HG03064 (cell line): ENCODE measurements around the gene TSPAN17.
A peak's percentile ranks its signal among the peaks of the same experiment; 100 is the strongest.
"Not testable (repeated sequence)": the region's sequence is repeated elsewhere in the genome, so short reads cannot be mapped to it uniquely, and the experiment has no call there.

Experiments used
- ATAC-seq: cut with Tn5 transposase; IDR thresholded peaks from one replicate; pipeline ENCODE4 v1.9.1; 2021; ENCODE audit warnings: low read depth; ENCODE audit not compliant: unreplicated experiment

TSPAN17 gene

DNA sequence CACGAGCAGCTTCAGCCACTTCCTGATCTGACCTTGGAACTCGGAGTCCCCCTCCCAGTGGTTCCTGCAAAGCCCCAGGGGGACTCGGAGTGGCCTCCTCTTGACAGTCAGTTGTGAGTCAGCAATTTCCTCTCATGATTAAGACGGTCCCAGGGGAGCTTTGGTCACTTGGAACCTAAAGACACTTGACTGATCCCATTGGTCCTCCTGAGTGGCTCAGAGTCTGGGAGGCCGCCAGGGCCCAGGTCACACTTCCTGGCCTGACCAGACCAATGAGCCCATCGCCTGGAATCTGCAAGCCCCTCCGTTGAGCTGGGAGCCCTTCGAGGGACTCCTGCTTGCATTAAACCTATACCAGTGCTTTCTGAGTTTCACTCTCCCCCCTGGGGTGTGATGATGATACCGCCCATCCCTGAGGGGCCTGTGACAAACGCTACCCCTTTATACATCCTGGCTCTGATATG is 29.1 kb downstream of the TSPAN17 start:
- peak; percentile 60 for ATAC-seq

DNA sequence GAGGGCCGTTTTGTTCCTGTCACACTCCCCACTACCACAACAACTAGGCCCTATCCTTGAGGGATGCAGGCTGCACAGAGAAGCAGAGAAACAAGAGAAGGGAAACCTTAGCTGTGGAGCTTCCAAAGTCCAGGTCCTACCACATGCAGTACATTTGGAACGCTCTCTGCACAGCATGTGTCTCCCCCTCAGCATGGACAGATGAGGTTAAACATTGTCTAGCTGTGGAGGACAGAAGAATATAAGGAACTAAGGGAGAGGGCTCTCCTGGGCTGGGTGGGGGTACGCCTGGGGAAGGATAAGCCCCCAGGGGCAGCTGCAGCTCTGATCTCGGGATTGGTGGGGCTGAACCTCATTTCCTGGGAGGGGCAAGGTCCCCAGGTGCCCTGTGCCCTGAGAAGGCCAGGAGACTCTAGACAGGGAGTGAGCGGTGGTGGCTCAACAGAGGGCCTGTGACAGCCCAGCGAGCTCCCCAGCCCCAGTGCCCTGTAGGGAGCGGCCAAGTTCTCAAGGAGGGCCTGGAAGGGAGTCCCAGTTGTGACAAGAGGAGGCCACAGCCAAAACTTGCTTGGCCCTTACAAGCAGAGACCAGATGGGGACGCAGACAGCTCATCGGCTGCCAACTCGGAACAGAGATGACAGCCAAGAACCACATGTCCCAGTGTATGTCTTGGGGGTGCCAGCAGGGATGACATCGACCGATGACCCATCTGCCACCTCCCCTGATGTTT is 30.1 kb downstream of the TSPAN17 start:
- no peak for ATAC-seq

DNA sequence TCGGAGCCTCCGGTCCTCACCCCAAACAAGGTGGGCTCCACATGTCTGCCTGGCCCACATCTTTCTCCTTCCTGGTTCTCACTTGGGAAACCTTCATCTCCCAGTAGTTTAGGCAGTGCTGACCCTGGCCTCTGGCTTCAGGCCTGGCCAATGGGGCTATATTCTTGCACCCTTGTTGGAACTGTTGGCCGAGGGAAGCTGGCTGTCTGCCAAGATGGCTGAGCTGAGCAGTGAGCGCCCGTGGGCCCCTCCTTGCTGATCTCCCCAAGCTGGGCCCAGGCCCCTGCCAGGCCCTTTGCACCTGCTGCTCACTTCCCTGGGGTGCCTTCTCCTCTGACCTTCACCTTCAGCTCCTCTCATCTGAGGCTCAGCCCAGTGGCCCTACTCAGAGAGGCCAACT is 31.3 kb downstream of the TSPAN17 start:
- no peak for ATAC-seq

DNA sequence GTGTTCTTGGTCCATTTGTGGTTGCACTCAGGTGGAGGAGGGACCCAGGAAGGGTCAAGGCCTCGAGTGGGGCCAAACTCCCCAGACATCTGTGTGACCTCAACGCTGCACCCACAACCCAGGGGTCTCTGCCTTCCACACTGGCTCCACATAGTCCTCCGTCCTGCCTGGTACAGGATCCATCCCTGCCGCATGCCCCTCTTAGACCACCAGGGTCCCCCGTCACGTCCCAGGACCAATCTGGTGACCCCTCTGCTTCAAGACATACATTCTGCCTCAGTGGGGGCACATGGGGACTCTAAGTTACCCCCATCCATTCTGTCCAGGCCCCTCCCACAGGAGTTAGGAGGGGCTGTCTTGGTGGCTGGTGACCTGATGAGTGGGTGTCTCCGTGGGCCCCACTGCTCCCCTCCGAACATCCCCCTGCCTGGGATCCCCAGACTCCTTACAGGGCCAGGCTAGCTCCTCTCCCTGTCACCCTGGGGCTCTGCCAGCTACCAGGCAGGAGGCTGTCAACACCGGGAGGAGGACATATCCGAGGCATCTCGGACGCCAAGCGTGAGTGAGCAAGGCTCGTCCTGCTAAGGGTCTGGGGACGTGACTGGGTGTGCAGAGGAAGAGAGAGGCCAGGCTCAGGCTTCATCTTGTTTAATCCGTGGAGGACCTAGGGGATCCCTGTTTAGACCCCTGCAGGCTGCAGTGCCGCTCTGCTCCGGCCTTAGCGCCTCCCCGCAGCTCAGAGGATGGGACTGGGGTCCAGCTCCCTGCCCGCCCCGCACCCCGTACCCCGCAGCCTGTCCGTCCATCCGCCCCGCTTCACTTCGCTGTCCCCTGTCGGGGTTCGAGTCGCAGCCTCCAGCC is 32.3 kb downstream of the TSPAN17 start:
- no peak for ATAC-seq

DNA sequence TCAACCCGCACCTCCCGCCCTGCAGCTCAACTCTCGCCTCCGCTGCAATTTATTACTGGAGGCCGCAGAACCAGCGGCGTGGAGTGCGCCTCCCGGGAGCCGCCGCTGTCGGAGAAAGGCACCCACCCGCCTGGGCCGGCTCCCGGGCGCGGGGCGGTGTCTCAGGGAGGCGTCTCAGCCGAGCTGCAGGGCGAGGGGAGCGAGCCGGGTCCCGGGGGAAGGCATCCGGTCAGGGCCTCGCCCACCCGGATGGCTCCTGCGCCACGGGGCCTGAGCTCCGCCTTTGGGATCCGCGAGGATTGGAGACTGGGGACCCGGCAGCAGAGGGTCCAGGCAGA is 32.9 kb downstream of the TSPAN17 start:
- no peak for ATAC-seq

DNA sequence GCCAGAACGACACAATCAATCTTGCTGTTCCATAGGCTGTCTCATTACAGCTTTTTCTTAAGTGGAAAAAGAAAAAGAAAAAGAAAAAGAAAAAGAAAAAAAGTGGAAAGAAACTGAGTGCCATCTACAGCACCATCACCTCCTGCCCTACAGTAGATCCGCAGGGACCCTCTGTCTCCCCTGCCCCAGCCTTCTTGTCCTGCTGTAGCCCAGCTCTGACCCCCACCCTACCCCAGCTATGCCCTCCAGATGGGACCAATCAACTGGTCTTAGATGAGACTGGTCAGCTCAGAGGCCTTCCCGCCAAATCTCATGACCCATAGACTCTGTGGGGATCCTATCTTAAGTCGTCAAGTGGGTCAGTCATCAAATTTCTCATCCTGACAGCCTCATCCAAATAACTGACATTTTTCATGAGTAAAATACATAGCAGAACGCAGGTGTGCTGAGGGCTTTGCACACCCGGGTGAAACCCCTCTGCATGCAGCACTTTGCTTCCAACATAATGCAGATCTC is 34.8 kb downstream of the TSPAN17 start:
- no peak for ATAC-seq

DNA sequence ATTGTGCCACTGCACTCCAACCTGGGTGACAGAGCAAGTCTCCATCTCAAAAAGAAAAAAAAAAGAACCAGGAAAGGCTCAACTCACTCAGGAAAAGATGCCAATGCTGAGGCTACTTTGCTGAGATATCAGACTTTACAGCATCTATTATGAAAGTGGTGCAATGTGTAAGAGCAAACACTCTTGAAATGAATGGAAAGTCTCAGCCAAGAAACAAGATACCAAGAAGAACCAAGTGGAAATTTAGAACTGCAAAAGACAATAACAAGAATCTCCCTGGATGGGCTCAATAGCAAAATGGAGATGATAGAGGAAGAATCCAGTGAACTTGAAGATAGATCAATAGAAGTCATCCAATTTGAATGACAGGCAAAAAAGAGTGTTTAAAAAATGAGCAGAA is 37.7 kb downstream of the TSPAN17 start:
- no peak for ATAC-seq

DNA sequence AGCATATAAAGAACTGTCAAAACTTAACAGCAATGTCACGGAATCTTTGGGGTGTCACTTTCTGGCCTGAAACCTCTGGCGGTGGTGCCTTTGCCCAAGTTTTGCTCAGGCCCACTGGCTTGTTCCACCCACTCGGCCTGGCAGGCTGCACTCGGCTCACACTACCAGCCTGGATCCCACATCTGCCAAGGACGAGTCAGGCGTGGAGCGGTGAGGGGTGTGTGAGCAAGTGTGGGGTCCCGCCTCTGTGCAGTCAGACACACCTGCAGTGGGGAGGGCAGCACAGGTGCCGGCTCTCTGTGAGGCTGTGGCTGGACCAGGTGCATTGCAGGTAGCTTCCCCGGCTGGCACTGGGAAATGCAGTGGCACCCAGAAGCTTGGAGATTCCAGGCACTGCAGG is 40.0 kb downstream of the TSPAN17 start:
- no peak for ATAC-seq

DNA sequence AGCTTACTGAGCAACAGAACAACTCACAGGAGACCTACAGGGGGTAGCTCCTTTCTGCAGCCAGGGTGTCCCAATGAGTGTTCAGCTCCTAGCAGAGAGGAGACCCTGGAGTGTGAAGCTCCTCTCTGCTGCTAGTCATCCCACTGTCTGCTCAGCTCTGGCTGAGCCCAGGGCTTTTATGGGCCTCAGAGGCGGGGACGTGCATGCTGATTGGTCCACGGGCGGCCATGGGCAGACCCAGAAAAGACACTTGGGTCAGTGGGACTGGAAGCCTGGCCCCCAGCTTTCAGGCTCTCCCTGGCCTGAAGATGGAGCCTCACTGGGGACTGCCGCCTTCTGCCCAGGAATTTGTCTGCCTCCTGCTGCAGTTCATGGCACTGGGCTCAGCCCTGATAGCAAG is 40.6 kb downstream of the TSPAN17 start:
- no peak for ATAC-seq

DNA sequence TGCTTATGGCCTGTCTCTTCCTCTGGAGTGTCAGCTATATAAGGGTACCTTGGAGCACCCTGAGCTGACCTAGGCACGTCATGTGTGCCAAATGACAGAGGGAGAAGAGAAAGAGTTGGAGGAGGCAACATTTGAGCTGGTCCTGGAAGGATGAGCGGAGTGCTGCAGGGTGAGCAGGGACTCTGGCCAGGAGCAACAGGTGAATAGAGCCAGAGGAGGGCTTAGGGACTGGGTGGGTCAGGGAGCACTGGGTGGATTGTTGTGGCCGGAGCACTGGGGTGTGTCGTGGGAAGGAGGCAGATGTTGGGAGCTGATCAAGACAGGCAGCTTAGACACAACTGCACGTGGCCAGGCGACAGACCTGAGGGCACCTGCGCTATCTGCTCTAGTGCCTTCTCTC is 43.6 kb downstream of the TSPAN17 start:
- ATAC-seq, result no peak

DNA sequence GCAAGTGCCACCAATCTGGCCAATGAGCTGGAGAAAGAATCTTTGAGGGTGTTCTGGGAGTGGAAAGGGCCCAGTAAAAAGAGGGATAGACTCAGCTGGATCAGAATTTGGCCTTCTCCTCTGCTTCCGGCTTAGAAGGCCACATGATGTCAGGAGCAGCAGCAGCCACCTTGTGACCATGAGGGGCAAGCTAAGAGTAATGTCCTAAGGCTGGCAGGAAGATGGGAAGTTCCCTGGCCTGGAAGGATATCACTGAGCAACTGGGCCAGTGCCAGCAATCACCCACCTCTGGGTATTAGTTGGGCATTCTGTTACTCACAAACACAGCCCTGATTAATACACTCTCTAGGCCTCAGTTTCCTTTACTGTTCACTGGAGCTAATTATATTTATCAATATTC is 44.2 kb downstream of the TSPAN17 start:
- no peak for ATAC-seq

DNA sequence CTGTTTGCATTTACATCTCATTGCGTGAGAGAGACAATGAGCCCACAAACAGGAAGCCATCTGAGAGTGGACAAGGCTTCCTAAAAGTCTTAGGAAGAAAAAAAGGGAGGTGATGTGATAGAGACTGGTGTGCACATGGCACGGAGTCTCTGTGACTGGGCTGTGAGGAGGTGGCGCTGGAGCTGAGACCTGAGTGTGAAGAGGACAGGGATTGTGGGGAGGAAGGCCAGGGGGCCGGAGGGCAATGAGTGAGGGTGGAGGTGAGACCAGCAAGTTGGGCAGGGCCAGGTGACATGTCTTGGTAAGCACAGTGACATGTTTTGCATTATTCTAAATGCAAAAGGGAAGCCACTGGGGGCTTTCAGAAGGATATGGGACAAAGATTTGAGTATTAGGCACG is 45.0 kb downstream of the TSPAN17 start:
- ATAC-seq, result no peak

DNA sequence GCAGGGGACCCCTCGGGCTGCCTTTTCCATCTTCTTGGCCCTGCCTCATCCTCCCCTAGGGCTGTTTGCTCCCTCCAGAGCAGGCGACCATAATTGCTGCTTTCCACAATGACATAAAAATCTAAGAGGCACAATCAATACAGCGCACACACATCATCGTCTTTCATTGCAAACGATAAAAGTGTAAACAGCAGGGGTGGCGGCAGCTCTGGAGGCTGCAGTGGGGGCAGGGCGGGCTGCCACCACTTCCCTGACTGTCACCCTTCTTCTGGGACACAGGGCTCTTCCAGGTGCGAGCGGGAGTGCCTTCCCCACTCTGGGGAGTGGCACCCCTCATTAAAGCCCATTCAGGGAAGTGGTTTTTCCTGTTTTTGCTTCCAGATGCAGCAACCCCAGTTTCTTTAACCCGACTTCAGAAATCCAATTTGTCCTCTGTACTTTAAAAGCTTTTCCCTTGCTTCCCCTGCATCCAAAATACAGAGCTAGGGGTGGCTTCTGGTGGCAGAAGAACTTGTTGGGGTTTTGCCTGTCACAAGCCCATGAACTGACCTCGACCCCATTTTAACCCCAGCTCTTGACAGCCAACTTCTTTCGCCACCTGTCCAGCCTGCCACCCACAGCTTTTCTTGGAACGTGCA is 45.7 kb downstream of the TSPAN17 start:
- ATAC-seq, result no peak

DNA sequence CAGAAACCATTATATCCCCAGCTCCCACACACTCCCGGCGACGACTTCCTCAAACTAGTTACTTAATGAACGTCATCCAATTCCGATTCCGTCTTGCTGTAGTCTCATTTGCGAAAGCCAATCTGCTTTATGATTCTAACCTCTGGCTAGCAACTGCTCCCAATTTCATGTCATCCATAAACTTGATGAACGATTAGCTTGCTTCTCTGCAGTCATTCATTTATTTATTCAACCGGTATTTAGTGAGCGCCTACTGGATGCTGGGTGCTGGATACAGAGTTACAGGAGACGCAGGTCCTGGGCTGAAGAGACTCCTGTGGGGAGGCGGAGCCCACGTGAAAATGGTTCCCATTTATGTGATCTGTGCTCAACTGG is 46.2 kb downstream of the TSPAN17 start:
- no peak for ATAC-seq

DNA sequence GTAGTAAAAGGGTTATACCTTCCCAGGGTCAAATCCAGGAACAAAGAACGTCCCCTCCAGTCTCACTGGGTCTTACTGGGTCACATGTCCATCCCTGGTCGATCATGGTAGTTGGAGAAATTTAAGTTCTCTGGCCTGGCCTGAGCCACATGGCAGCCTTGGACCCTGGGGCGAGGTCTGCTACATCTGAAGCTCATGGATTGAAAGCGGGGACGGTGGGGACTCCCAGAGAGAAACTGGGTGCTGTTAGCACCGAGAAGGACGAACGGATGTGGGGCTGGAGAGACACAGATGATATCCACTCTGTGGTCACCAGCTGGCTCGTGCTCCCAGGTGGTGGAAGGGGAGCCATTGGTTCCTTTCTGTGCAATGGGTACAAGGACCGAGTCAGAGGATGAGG is 46.9 kb downstream of the TSPAN17 start:
- no peak for ATAC-seq

DNA sequence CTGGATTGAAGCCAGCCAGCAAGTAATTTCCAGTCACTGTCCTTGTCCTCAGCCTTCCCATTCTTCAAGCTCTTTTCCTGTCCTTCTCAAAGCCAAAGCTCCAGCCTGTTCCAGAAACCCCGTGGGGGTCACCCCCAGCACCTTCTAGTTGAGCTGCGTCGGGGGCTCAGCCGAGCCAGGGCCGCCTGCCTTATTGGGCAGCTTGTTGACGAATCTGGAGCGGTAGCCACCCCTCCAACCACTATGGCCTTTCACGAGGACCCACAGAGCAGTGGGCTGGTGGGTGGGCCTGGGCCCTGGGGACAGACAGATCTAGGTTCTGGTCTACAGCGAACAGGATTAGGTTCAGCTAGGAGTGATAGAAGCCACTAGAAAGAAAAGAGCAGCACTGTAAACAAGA is 47.3 kb downstream of the TSPAN17 start:
- no peak for ATAC-seq

DNA sequence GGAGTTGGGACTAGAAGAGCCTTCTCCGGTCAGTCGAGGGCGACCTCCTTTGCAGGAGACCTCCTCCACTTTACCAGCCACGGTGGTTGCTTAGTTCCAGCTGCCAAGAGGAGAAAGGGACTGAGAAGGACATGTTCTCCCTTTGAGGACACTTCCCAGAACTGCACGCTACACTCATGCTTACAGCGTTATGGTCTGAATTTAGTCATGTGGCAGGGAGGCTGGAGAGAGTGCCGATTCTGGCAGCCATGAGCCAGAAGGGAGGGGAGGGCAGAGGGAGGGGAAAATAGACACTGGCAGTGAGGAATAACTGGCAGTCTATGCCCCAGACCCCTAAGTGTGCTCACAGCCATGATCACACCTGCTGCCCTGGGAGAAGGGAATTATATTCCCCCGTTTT is 47.8 kb downstream of the TSPAN17 start:
- no peak for ATAC-seq

DNA sequence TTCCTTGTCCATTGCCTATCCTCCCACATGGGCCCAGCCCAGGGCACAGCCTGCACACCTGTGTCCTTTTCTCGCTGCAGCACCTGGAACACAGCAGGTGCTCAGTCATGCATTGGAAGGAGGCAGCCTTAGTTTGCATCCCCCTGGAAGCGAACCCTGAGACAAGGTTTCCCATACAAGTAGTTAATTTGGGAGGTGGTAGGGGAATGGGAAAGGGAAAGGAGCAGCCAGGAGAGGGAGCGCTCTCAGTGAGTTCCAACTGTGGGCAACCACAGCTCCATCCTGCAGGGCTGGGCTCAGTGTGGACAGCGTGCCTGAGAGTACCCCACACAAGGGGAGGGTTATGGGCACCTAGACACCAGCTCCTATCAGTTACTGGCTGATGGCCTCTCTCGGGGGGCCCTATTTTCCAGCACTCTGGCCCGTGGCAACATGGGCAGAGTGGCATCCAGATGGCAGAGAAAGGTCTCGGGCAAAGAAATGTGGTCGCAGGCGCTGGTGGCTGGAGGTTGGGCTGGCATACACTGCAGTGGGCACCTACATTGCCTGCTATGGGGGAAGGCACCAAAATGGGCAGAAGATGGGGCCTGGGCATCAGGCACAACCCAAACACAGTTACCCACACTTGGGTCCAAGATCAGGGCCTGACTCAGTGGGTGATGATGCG is 50.1 kb downstream of the TSPAN17 start:
- ATAC-seq, result no peak

DNA sequence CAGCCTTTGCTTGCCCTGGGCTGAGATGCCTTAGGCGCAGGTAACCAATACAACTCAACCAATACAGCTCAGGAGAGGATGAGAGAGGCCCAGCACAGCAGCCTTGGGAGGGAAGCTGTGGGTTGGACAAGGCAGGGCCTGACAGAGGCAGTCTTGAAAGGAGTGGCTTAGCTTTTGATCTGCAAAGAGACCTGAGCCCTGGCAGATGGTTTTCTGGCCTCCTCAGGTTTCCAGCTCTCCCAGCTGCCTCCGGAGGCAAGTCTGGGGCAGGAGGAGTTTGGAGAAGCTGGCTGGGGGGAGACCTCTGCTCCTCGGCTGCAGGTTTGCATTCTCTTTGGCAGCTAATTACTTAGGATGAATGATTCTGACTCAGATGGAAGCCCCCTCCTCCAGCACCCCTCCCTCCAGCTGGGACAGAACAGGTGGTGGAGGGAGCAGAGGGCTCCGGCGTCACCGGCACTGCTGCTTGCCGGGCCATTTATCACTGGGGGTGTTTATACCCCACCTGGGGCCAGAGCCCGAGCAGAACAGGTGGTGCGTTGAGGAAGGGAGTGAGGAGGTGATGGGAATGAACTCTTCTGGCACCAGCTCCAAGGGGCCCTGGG is 50.8 kb downstream of the TSPAN17 start:
- ATAC-seq, result no peak

DNA sequence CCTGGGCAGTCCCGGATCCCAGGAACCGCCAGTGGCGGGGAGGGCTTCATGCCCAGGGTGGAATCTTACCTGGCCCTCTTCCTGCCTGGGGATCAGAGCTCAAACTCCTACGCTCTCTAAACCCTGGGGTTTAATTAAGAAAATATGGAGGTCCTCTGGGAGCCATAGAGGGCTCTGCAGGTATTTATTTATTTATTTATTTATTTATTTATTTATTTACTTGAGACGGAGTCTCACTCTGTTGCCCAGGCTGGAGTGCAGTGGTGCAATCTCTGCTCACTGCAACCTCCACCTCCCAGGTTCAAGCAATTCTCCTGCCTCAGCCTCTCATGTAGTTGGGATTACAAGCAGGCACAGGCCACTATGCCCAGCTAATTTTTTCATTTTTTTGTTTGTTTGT is 52.2 kb downstream of the TSPAN17 start:
- not testable (repeated sequence) for ATAC-seq
